NCI-H1092 treated with DMSO at 0.1 percent for 48 hours (cell line): Measurements from ENCODE around the gene RAB11FIP3.

Experiments used
- DNase-seq: peaks from one replicate; lab custom pipeline; 2025; lab: John Stamatoyannopoulos, UW

RAB11FIP3 gene

DNA sequence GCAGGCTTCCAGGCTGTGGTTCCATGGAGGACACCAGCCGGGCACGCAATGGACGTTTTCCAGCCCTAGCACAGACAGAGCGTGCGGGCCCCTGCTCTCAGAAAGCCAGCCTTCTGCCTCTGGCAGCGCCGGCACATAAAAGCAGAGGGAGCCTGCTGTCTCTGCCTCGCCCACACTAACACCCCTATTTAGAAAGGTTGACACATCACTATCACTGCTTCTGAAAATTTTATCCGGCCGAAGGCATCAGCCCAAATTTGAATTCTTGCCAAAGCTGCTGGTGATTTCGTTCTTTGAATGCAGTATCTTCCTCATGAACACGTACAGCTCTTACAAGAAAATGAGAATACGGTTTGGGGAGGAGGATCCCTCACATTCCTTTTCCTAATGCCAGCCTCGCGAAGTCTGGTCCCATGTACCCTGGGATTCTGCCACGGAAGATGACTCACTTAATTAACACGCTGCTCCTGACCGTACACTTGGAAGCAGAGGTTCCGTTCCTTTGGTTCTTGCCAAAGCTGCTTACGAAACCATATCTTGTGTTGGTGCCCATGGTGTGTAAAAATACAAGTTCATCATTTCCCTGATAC lies 1.3 kb upstream of the RAB11FIP3 start:
- DNase-seq: no peak

DNA sequence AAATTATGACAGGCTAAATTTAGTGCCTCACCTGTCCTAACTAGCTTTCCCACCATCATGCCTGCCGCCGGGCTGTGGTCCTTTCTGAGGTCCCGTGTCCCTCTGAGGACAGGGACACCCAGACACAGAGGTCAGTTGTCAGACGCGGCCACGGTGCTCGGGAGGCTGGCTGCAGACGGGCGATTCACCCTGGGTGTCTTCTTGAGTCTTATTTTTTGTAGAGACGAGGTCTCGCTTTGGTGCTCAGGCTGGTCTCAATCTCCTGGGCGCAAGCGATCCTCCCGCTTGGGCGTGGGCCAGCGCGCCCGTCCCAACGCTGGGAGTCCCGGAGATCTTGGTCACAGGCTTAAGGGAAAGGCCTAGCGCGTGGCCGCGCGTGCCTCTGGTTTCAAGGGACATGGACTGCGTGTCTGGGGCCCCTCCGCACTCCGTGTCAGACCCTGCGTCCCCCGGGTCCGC lies 797 bp upstream of the RAB11FIP3 start:
- no peak for DNase-seq

DNA sequence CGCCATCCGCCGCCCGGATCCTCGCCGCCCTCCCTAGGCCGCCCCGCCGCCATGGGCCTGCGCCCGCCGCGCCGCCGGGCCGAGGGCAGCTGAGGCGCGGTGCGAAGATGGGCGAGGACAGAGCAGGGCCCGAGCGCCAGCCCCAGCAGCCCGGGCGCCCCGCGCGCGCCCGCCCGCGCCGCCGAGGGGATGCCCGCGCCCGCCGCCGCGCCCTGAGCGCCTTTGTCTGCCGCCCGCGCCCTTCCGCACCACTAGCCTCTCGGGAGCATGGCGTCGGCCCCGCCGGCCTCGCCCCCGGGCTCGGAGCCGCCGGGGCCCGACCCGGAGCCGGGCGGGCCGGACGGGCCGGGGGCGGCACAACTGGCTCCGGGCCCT lies 278 bp downstream of the RAB11FIP3 start:
- DNase-seq: no peak

DNA sequence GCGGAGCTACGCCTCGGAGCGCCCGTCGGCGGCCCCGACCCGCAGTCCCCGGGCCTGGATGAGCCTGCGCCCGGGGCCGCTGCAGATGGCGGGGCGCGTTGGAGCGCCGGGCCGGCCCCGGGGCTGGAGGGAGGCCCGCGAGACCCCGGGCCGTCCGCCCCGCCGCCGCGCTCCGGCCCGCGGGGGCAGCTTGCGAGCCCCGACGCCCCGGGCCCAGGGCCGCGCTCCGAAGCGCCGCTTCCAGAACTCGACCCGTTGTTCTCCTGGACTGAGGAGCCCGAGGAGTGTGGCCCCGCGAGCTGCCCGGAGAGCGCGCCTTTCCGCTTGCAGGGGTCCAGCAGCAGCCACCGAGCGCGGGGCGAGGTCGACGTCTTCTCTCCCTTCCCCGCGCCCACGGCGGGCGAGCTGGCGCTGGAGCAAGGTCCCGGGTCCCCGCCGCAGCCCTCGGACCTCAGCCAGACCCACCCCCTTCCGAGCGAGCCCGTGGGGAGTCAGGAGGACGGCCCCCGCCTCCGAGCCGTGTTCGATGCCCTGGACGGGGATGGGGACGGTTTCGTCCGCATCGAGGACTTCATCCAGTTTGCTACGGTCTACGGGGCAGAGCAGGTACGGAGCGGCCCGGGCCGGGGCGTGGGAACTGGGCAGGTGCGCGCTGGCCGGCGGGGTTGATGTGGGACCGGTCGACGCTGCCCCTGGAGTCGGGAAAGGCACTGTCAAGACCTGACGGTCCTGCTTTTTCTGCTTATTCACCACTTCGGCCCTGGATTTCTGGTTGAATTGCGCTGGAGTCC lies 861 bp downstream of the RAB11FIP3 start:
- DNase-seq: no peak

DNA sequence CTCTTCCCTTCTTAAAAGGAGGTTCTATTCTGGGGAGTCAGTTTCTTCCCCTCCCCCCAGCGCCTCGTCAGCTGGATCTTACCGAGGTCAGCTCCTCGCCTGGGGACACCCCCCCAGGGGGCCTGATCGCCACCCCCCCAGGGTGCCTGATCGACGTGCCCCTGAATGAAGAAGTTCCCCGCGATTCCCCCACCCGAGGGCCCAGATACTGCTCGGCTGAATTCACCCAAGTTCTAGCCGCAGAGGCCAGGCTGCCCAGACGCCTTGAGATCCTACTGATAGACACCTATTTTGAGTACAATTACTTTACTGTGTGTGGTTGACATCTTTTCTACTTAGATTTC lies 1.4 kb downstream of the RAB11FIP3 start:
- DNase-seq: no peak

DNA sequence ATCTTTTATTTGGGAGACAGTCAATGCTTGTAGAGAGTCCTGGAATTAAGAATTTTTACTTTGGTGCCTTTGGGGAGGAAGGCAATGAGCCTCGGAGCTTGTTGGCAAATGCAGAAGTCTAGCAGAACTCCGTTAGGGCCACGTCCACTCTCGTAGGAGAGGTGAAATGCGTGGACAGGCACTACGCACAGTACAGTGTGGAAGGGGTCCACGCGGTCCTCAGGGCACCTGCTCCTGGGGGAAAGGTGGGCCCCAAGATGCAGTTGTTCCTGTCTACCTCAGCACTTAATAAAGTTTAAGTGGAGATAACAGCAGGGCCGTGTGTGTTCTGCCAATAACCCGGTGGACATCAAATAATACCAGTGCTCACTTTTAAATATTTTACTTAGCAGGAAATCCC lies 1.8 kb downstream of the RAB11FIP3 start:
- no peak for DNase-seq

DNA sequence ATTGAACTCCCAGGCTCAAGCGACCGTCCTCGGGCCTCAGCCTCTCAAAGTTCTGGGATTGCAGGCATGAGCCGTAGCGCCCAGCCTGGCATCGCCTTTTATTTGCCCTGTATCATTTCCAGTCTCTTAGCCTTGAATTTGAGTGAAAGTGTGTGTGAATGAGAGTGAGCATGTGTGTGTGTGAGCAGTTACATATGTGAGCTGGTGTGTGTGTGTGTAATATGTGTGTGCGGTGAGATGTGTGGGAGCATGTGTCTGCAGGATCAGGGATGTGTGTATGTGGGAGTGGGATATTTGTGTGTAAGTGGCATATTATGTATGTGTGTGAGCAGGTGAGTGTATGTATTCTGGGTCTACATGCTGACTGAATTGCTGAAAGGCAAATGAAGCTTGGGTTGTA lies 5.5 kb downstream of the RAB11FIP3 start:
- DNase-seq: no peak

DNA sequence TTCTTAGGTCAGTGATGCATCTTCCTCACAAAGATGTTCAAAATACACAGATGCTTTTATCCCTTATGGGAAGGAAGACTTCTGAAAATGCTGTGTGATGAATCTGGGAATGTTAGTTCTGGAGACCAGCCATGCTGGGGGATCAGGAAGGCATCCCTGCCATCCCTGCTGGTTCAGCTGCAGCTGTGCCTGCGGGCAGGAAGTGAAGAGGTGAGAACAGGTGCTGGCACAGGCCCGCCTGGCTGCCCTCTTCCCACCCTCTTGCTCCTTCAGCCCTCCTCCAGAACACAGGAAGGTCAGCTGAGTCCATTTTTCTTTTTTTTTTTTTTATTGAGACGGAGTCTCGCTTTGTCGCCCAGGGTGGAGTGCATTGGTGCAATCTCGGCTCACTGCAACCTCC lies 15.2 kb downstream of the RAB11FIP3 start:
- DNase-seq: no peak

DNA sequence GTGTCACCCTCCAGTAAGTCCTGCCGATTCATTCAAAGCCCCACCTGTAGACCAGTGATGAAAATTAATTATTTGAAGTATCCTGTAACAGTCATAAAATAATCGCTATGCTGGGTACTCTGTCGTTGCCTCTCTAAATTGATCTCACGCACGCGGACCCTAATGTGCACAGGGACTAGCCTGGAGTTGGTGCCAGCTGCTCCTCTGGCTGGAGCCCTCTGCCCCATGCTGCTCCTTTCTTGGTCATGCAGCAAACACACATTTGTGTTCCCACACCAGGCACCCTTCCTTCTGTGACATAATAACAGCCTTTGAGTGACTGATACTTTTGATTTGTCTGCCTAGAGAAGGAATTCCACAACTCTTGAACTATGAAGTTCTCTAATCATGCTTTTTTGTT lies 16.0 kb downstream of the RAB11FIP3 start:
- no peak for DNase-seq

DNA sequence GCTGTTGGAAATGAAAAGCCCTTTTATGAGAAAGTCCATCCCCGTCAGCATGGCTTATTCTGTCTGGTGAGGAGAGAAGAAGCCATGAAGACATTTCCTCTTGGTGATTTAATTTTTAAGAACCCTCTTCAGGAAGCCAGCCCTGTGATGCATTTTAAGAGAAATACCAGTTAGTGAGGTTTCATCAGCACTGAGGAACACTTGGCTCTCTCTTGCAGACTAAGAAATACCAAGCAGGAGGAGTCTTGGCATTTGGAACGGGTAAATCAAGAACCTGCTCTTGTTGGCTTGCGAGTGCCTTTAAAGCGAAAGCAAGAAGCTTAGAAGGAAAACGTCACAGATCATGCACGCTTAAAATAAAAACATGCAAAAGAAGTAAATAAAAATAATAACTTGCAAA lies 17.5 kb downstream of the RAB11FIP3 start:
- no peak for DNase-seq

DNA sequence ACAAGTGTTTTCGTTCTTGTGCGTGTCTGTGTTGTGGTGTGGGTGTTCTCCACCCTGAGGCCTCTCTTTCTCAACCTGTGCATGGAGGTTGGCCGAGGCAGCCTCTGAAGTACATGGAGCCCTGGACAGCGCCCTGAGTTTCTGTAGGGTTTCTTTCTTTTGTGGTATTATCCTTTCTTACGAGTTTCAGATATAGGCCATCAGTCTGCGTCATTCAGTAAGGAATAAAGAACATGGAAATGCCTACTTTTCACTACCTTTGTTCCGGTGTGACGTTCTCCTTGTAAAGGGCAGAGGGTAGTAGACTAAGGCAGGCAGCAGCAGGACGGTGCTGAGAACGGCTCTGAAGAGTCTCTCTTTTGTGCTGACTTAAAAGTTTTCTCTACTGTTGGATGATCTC lies 18.6 kb downstream of the RAB11FIP3 start:
- no peak for DNase-seq

DNA sequence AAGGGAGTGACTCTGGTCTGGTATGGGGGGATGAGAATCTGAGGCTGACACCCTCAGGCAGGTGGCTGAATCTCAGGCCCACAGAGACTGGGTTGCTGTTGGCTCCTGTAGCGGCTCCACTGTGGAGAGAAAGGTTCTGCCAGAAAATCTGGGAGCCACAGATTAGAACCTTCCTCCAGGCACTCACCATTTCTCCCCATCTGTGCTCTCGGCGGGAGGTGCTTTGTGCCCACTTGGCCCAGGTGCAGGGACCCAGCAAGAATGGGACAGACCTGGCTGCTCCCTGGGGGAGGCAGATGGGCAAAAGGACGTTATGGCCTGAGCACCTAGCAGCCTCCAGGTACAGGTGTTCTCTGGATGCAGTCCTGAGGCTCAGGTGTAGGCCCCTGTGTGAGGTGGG lies 20.1 kb downstream of the RAB11FIP3 start:
- peak; percentile 19 for DNase-seq

DNA sequence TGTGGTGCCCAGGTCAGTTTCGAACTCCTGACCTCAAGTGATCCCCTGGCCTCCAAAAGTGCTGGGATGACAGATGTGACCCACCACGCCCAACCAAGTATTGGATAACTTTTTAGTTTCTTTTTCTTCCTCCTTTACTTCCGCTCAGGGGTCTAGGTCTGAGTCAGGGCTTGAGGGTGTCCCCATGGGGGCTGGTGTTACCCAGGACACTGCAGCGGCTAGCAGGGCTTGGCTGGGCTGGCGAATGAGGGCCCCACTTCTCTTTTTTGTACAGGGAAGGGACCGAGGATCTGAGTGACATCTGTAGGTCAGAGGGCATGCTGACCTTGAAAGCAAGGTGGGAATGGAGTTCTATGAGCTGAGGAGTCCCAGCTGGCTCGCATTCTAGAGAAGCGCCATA lies 24.9 kb downstream of the RAB11FIP3 start:
- no peak for DNase-seq

DNA sequence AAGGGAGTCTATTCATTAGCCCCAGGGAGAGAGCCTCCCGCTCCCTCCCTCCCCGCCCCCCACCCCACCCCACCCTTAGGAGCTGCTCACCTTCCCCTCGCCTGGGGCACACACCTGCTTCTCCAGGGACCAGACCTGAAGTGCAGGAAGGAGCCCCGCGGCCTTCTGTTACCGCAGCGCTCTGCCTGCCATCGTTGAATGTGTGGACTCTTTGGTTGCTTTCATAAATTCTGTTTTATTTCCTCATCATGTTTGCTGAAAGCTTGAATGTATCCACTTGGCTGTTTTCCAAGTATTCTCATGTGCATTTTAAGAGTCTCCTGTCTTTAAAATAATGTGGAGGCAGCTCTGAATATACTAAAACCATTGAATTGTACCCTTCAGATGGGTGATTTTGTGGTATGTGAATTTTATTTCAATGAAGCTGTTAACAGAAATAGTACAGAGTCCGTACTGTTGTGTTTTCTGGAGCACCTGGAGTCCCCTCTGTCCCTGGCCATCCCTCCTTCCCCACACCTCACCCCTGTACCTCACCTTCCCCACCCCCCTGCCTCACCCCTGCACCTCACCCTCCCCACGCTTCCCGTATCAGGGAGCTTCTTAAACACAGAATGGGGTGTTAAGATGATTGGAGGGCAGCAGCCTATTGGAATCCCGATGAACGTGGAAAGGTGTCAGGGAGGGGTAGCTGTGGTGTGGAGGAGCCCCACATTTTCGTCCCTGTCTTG lies 25.5 kb downstream of the RAB11FIP3 start:
- peak; percentile 87 for DNase-seq

DNA sequence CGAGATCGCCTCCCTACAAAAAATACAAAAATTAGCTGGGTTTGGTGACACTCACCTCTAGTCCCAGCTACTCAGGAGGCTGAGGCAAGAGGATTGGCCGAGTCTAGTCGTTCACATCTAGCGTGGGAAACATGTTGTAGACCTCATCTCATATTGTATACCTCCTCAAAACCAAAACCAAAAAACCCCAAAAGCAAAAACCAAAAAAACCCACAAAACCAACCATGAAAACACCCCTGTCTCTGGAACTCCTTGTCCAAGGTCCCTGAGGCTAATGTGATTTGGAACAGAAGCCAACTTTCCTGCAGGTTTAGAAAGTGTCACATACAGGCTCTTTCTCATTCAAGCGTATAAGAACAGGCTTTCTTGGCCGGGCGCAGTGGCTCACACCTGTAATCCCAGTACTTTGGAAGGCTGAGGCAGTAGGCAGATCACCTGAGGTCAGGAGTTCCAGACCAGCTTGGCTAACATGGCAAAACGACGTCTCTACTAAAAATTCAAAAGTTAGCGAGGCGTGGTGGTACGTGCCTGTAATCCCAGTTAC lies 29.0 kb downstream of the RAB11FIP3 start:
- DNase-seq: no peak

DNA sequence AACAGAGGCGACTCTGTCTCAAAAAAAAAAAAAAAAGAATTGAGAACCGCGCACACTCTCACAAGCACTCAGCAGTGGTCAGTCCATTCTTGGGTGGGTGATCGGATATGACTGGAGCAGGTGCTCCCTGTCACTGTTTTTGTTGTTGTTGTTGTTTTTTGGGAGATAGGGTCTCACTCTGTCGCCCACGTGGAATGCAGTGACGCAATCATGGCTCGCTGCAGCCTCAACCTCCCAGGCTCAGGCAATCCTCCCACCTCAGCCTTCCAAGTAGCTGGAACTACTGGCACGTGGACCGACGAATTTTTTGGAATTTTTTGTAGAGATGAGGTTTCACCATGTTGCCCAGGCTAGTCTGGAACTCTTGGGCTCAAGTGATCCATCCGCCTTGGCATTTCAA lies 30.0 kb downstream of the RAB11FIP3 start:
- DNase-seq: no peak

DNA sequence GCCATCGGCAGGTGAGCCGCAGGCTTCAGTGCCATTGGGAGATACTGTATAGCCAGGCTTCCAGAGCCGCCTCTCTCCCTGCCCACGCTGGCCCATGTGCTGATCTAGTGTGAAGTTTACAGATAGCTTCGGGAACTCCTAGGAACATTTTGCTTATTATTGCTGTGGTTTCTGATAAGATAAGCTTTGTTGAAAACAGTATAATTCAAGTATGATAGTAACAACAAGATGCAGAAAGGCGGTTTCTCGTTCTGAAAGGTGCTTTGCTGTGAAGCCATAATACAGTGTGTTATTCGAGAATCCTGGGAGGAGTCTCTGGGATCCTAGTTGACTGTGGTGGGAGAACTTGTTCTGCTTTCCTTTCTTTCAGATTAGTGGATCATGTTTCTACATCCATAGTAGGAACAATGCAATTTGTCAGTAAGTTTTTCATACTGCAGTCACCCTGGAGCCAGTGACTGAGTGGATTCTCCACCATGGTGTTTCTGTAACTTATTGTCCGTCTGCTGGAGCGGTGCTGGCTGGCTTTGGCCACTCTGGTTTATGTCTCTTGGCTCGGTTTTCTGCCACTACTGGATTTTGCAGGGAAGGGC lies 31.5 kb downstream of the RAB11FIP3 start:
- peak; percentile 26 for DNase-seq

DNA sequence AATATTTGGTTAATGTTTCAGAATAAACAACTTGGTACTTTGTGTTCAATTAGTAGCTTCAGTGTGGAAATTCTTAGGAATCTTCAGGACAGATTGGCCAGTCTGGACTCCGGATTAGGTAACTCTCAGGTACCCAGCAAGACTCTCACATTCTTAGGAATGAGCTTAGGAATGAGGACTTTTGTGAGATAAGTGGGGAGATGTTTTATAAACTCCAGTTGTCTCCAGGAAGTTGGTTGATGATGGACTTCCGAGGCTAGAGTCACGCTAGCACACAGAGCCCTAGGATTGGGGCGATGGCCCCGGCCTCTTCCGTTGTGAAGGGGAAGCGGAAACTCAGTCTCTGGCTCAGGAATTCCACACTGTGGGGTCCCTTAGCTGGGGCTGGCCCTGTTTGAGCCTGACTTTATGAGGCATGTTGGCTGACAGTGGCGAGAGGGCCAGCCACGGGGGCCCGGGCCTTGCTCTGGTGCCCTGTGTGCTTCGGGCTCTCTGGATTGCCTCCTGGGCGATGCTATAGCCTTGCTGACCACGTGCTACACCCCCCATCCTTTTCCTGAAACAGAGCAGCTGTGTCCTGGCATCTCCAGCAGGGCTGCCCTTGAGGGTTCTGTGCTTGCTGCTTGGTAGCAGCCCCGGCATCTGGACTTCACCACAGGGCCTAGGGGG lies 32.4 kb downstream of the RAB11FIP3 start:
- no peak for DNase-seq

DNA sequence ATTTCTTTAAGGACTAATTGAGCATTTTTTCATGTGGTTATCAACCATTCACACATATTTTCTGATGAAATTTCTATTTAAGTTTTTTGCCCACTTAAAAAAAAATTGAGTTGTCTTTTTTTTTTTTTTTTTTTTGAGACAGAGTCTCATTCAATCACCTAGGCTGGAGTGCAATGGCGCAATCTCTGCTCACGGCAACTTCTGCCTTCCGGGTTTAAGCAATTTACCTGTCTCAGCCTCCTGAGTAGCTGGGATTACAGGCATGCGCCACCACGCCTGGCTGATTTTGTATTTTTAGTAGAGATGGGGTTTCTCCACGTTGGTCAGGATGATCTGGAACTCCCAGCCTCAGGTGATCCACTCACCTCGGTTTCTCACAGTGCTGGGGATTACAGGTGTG lies 34.3 kb downstream of the RAB11FIP3 start:
- no peak for DNase-seq

DNA sequence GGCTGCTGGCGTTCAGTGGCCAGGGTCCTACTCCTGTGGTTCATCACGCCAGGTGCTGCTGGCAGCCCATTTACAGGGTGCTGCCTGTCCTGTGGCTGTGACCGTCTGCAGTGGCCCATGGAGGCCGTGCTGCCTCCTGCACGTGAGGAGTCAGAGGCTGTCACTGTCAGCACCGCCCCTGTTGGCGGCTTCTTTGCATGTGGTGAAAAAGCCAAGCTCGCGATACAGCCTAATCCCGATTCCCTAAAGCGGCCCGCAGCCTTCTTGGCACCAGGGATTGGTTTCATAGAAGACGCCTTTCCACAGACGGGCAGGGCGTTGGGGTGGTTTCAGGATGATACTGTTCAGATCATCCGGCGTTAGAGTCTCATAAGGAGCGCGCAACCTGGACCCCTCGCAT lies 35.3 kb downstream of the RAB11FIP3 start:
- DNase-seq: no peak

DNA sequence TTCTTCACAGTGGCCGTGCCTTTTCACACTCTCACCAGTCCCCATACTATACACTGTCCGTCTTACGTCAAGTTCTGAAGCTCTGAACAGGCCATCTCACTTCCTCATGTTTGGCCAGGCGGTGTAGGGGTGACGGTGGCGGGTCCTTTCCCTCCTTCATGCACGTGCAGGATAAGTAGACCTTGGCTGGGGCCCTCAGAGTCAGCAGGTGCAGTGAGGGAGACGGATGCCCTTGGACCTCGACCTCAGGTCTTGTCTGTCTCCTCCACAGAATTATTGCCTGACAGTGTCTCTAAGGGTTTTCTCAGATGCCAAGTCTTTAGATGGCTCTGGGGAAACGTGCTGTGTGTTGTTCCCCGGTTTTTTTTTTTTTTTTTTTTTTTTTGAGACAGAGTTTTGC lies 37.6 kb downstream of the RAB11FIP3 start:
- no peak for DNase-seq

DNA sequence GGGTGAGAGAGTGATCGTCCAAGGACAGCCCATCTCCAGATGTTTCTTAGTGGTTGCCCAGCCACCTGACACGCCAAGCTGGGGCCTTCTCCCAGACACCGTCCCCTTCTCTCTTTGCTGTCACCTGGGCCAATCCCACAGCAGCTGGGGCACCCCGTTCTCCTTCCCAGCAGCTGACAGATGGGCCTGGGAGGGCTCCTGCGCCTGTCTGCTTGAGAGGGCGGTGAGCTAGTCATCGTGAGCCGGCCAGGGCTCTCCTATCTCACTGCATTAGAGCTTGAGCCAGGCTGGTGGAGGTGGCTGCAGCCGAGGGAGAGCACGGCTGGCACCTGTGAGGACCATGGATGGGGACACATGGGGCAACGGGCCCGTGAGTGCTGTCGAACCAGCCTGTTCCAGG lies 41.2 kb downstream of the RAB11FIP3 start:
- no peak for DNase-seq
